ENCODE data around the gene P2RX7.

P2RX7 gene

GRCh38 chr12:121184984-121185889 lies 52.6 kb downstream of the P2RX7 start:
- H3K27ac Mint-ChIP-seq, result no peak overlapping the region
- no peak for DNase-seq

GRCh38 chr12:121186826-121187225 lies 54.1 kb downstream of the P2RX7 start:
- TF ChIP-seq CTCF (IDR thresholded peaks at IDR 0.05), result no peak
- no peaks in the 10 kb centered on the region for H3K4me1 Mint-ChIP-seq
- no peaks in the 10 kb centered on the region for H3K9me3 Mint-ChIP-seq
- DNase-seq, result no peak
- no peaks in the 10 kb centered on the region for H3K36me3 Mint-ChIP-seq (ENCODE audit: low read depth)
- H3K4me3 Mint-ChIP-seq, result no peak overlapping the region
- no peak overlapping the region for H3K27ac Mint-ChIP-seq
- H3K27me3 Mint-ChIP-seq (ENCODE audit: low read depth, poor library complexity), result peaks cover 6% of the 10 kb centered on the region

More at GRCh38 chr12:121184984-121185889, 52.6 kb downstream of the P2RX7 start:
- Mint-ChIP-seq H3K4me3 (no peak overlapping the region), H3K9me3 (no peaks in the 10 kb centered on the region), H3K27me3 (ENCODE audit: low read depth, poor library complexity) (peaks cover 2% of the 10 kb centered on the region), H3K36me3 (ENCODE audit: low read depth) (no peaks in the 10 kb centered on the region), H3K4me1 (no peaks in the 10 kb centered on the region)
- TF ChIP-seq CTCF (IDR thresholded peaks at IDR 0.05), result no peak

GRCh38 chr12:121187501-121187900 lies 54.8 kb downstream of the P2RX7 start:
- Mint-ChIP-seq H3K36me3 (ENCODE audit: low read depth) (no peaks in the 10 kb centered on the region), H3K4me3 (no peak overlapping the region), H3K4me1 (peaks cover 6% of the 10 kb centered on the region), H3K27me3 (ENCODE audit: low read depth, poor library complexity) (peaks cover 13% of the 10 kb centered on the region), H3K27ac (no peak overlapping the region), H3K9me3 (no peaks in the 10 kb centered on the region)
- no peak for TF ChIP-seq CTCF (IDR thresholded peaks at IDR 0.05)
- no peak for DNase-seq

- Mint-ChIP-seq H3K27me3 (ENCODE audit: low read depth, poor library complexity) (peaks cover 16% of the 10 kb centered on the region), H3K36me3 (ENCODE audit: low read depth) (no peaks in the 10 kb centered on the region), H3K27ac (no peak overlapping the region), H3K4me3 (no peak overlapping the region), H3K9me3 (no peaks in the 10 kb centered on the region), H3K4me1 (peaks cover 6% of the 10 kb centered on the region)
- no peak for TF ChIP-seq CTCF (IDR thresholded peaks at IDR 0.05)
- no peak for DNase-seq
Measured at GRCh38 chr12:121188227-121188626, 55.6 kb downstream of the P2RX7 start.

DNA sequence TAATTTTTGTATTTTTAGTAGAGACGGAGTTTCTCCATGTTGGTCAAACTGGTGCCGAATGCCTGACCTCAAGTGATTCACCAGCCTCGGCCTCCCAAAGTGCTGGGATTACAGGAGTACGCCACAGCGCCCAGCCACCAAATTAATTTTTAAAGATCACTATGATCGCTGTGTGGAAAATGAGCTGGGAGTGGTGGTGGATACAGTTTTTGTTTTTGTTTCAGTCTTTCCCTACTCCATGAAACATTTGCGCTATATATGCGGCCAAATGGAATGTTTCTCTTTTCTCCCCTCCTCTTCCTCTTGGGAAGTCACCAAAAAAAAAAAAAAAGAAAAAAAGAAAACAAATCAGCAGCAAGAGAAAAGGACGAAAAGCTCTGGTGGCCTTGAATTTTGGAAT lies 56.5 kb downstream of the P2RX7 start:
- H3K9me3 Mint-ChIP-seq, result no peaks in the 10 kb centered on the region
- no peak for TF ChIP-seq CTCF (IDR thresholded peaks at IDR 0.05)
- H3K36me3 Mint-ChIP-seq (ENCODE audit: low read depth), result no peaks in the 10 kb centered on the region
- H3K27me3 Mint-ChIP-seq (ENCODE audit: low read depth, poor library complexity), result peaks cover 16% of the 10 kb centered on the region
- no peak overlapping the region for H3K27ac Mint-ChIP-seq
- H3K4me1 Mint-ChIP-seq, result peaks cover 6% of the 10 kb centered on the region
- DNase-seq, result no peak
- H3K4me3 Mint-ChIP-seq, result no peak overlapping the region
